IMR-90 (cell line): ENCODE results near the gene ARSD. TPM values are rescaled to one million over a fixed set of nuclear protein-coding genes. Genes with fewer than 3 reads are reported as not detected.

Experiments
- ATAC-seq: fragments of 200-7000 bp; cut with Tn5 transposase; 2 replicates; pipeline ENCODE4 v1.9.1; 2020; ENCODE audit warnings: low read depth, mild to moderate bottlenecking, moderate library complexity
- BruUV-seq: library from RNA; stranded (reverse); fragments of 400-500 nt; replicated peaks from 2 replicates; lab custom pipeline; 2021; lab: Mats Ljungman, UMichigan
- CTCF ChIA-PET: fragments of 300-600 bp; formaldehyde crosslinking; extraction: SDS; loops from one replicate; lab custom pipeline; 2021; ENCODE audit warnings: antibody characterized with exemption; lab: Yijun Ruan, JAX
- POLR2A ChIA-PET: fragments of 300-600 bp; sonication (Branson Sonifier 250); formaldehyde crosslinking; loops from one replicate; lab custom pipeline; 2022; ENCODE audit warnings: antibody characterized with exemption; ENCODE audit not compliant: unreplicated experiment; lab: Charles Lee
- DNase-seq: peaks from one replicate; pipeline ENCODE4 v3.0.0; 2013
- H2AFZ ChIP-seq: replicated peaks from 2 replicates; pipeline ENCODE3; 2013; ENCODE audit warnings: low read length, mild to moderate bottlenecking; ENCODE audit not compliant: poor library complexity
- H2AK5ac ChIP-seq: 2 replicates; pipeline ENCODE4 v1.6.1; 2013; ENCODE audit warnings: low read depth, low read length, inconsistent platforms
- H2AK9ac ChIP-seq: replicated peaks from 2 replicates; pipeline ENCODE3; 2013; ENCODE audit warnings: mild to moderate bottlenecking, low read depth, low read length, moderate library complexity; ENCODE audit not compliant: poor library complexity
- H2BK120ac ChIP-seq: 2 replicates; pipeline ENCODE4 v1.6.1; 2013; ENCODE audit warnings: low read depth, low read length, inconsistent platforms
- H2BK15ac ChIP-seq: 3 replicates; pipeline ENCODE4 v1.6.1; 2013; ENCODE audit warnings: low read depth, low read length, inconsistent platforms
- H2BK20ac ChIP-seq: 2 replicates; pipeline ENCODE4 v1.6.1; 2013; ENCODE audit warnings: low read depth, mild to moderate bottlenecking, inconsistent platforms, low read length, moderate library complexity
- H2BK5ac ChIP-seq: 2 replicates; pipeline ENCODE4 v1.6.1; 2013; ENCODE audit warnings: mild to moderate bottlenecking, low read depth, low read length, inconsistent platforms; ENCODE audit not compliant: poor library complexity, severe bottlenecking
- H3K14ac ChIP-seq: replicated peaks from 2 replicates; pipeline ENCODE4 v1.6.1; 2013; ENCODE audit warnings: low read depth, low read length, inconsistent platforms
- H3K18ac ChIP-seq: 2 replicates; pipeline ENCODE4 v1.6.1; 2013; ENCODE audit warnings: low read depth, low read length, control low read depth
- H3K23ac ChIP-seq: 2 replicates; pipeline ENCODE4 v1.6.1; 2013; ENCODE audit warnings: low read depth, low read length, inconsistent platforms
- H3K27ac ChIP-seq: 2 replicates; pipeline ENCODE4 v1.5.1; 2013; ENCODE audit warnings: mild to moderate bottlenecking, control low read depth, low read length; ENCODE audit not compliant: insufficient read depth
- H3K27me3 ChIP-seq: 2 replicates; pipeline ENCODE4 v1.6.1; 2013; ENCODE audit warnings: low read length; ENCODE audit not compliant: control insufficient read depth, insufficient read depth
- H3K36me3 ChIP-seq: 2 replicates; pipeline ENCODE4 v1.6.1; 2013; ENCODE audit warnings: low read length, mixed read lengths; ENCODE audit not compliant: control insufficient read depth, insufficient read depth
- H3K4ac ChIP-seq: 2 replicates; pipeline ENCODE4 v1.6.1; 2013; ENCODE audit warnings: low read depth, low read length, inconsistent platforms
- H3K4me1 ChIP-seq: 2 replicates; pipeline ENCODE4 v1.6.1; 2013; ENCODE audit warnings: low read length, mixed read lengths; ENCODE audit not compliant: control insufficient read depth, insufficient read depth
- H3K4me2 ChIP-seq: 2 replicates; pipeline ENCODE4 v1.6.1; 2013; ENCODE audit warnings: low read depth, mild to moderate bottlenecking, control low read depth, low read length, moderate library complexity
- H3K4me3 ChIP-seq: 2 replicates; pipeline ENCODE4 v1.5.1; 2013; ENCODE audit warnings: low read depth, mild to moderate bottlenecking, control low read depth, low read length, moderate library complexity; ENCODE audit not compliant: insufficient read depth
- H3K56ac ChIP-seq: 2 replicates; pipeline ENCODE4 v1.6.1; 2013; ENCODE audit warnings: low read length, inconsistent platforms; ENCODE audit not compliant: insufficient read depth; ENCODE audit errors: extremely low read depth
- H3K79me1 ChIP-seq, 2 experiments: 2 replicates each; pipeline ENCODE4 v1.6.1; 2013; ENCODE audit warnings: low read length in 2 of 2, inconsistent platforms in 1 of 2, low read depth in 1 of 2
- H3K9ac ChIP-seq: 2 replicates; pipeline ENCODE4 v1.6.1; 2013; ENCODE audit warnings: low read depth, low read length, control low read depth
- H3K9me1 ChIP-seq: 2 replicates; pipeline ENCODE4 v1.6.1; 2013; ENCODE audit warnings: low read length, inconsistent platforms; ENCODE audit not compliant: insufficient read depth
- H3K9me3 ChIP-seq: 2 replicates; pipeline ENCODE4 v1.6.1; 2013; ENCODE audit warnings: low read length; ENCODE audit not compliant: control insufficient read depth, insufficient read depth
- H4K20me1 ChIP-seq: 2 replicates; pipeline ENCODE4 v1.6.1; 2013; ENCODE audit warnings: low read length, inconsistent platforms; ENCODE audit not compliant: insufficient read depth
- H4K5ac ChIP-seq: 2 replicates; pipeline ENCODE4 v1.6.1; 2013; ENCODE audit warnings: mild to moderate bottlenecking, low read depth, low read length, control low read depth
- H4K8ac ChIP-seq, 2 experiments: 2 replicates each; pipeline ENCODE4 v1.6.1; 2013; ENCODE audit warnings: low read depth in 2 of 2, low read length in 2 of 2, control low read depth in 1 of 2, inconsistent platforms in 1 of 2
- H4K91ac ChIP-seq: 2 replicates; pipeline ENCODE4 v1.6.1; 2013; ENCODE audit warnings: low read depth, low read length, inconsistent platforms; ENCODE audit not compliant: insufficient read depth
- BHLHE40 ChIP-seq: fragments of 150-350 bp; IDR thresholded peaks from 2 replicates; pipeline ENCODE4 v1.6.1; 2016; ENCODE audit warnings: mild to moderate bottlenecking, low read depth, low read length
- CEBPB ChIP-seq: IDR thresholded peaks from 2 replicates; pipeline ENCODE4 v1.6.1; 2012; ENCODE audit warnings: low read depth, low read length, improper control_type of control experiment
- CHD1 ChIP-seq: IDR thresholded peaks from 2 replicates; pipeline ENCODE4 v1.6.1; 2012; ENCODE audit warnings: low read depth, low read length, improper control_type of control experiment
- FOS ChIP-seq: fragments of 150-350 bp; IDR thresholded peaks from 2 replicates; pipeline ENCODE4 v1.6.1; 2016; ENCODE audit warnings: low read depth, low read length
- MAFK ChIP-seq: IDR thresholded peaks from 2 replicates; pipeline ENCODE4 v1.6.1; 2012; ENCODE audit warnings: low read depth, low read length, improper control_type of control experiment
- MAZ ChIP-seq: IDR thresholded peaks from 2 replicates; pipeline ENCODE4 v1.6.1; 2012; ENCODE audit warnings: low read depth, mild to moderate bottlenecking, low read length, improper control_type of control experiment, moderate library complexity, borderline replicate concordance
- MXI1 ChIP-seq: IDR thresholded peaks from 2 replicates; pipeline ENCODE4 v1.6.1; 2012; ENCODE audit warnings: low read depth, mild to moderate bottlenecking, low read length, moderate library complexity, borderline replicate concordance
- NFE2L2 ChIP-seq: fragments of 150-350 bp; IDR thresholded peaks from 2 replicates; pipeline ENCODE4 v1.6.1; 2016; ENCODE audit warnings: low read depth, mild to moderate bottlenecking, low read length
- POLR2A ChIP-seq: IDR thresholded peaks from 2 replicates; pipeline ENCODE4 v1.6.1; 2012; ENCODE audit warnings: mild to moderate bottlenecking, low read depth, low read length
- RAD21 ChIP-seq: IDR thresholded peaks from 2 replicates; pipeline ENCODE4 v1.6.1; 2012; ENCODE audit warnings: low read length, improper control_type of control experiment
- RCOR1 ChIP-seq: IDR thresholded peaks from 2 replicates; pipeline ENCODE4 v1.6.1; 2012; ENCODE audit warnings: mild to moderate bottlenecking, low read length, improper control_type of control experiment; ENCODE audit not compliant: insufficient replicate concordance
- RFX5 ChIP-seq: IDR thresholded peaks from 2 replicates; pipeline ENCODE4 v1.8.0; 2012; ENCODE audit warnings: low read depth, mild to moderate bottlenecking, low read length, moderate library complexity
- SMC3 ChIP-seq: fragments of 150-350 bp; IDR thresholded peaks from 2 replicates; pipeline ENCODE4 v1.6.1; 2016; ENCODE audit warnings: low read depth, mild to moderate bottlenecking, antibody characterized with exemption, low read length, moderate library complexity
- WGBS, 2 experiments: methylation state at CpG; one replicate each; pipeline versions ENCODE4 v1.1.5 to v1.1.7; 2013; ENCODE audit warnings: missing lambda C conversion rate in 2 of 2; ENCODE audit not compliant: insufficient read length in 1 of 2; ENCODE audit errors: extremely low coverage in 2 of 2; 5-methylcytosine and 5-hydroxymethylcytosine counted together
- dilution Hi-C: fragments of 300-500 bp; cut with HindIII; formaldehyde crosslinking; loops from one replicate; pipeline ENCODE4 v1.14.3; 2018; ENCODE audit warnings: low sequenced_read_pairs; ENCODE audit not compliant: unreplicated experiment
- in situ Hi-C: fragments of 300-500 bp; cut with MboI; formaldehyde crosslinking; loops from 3 replicates; pipeline ENCODE4 v1.14.3; 2019; ENCODE audit warnings: low sequenced_read_pairs, inconsistent platforms, mixed read lengths
- intact Hi-C: fragments of 100-400 bp; cut with micrococcal nuclease; formaldehyde crosslinking; loops from 2 replicates; pipeline ENCODE4 v1.10.0; 2022
- polyA plus RNA-seq, 3 experiments: library from polyadenylated mRNA; depleted of rRNA; stranded (reverse); fragments of >200 nt; gene quantifications; 2 replicates each; pipeline ENCODE4 v1.2.3, GENCODE V29; 2012; ENCODE audit warnings: low replicate concordance in 1 of 3
- total RNA-seq: library from RNA; depleted of rRNA; stranded (reverse); fragments of >200 nt; gene quantifications from 2 replicates; pipeline ENCODE4 v1.2.3, GENCODE V29; 2012
- TF ChIP-seq, protein P1 (sequence below): conservative IDR thresholded peaks from 2 replicates; pipeline ENCODE4 v1.5.1; 2012; ENCODE audit warnings: mild to moderate bottlenecking, low read depth, low read length, improper control_type of control experiment
- TF ChIP-seq, protein P2 (sequence below): fragments of 150-350 bp; IDR thresholded peaks from 2 replicates; pipeline ENCODE4 v1.6.1; 2017; ENCODE audit warnings: mild to moderate bottlenecking, antibody characterized with exemption, low read length, low read depth
- TF ChIP-seq, protein P3 (sequence below): fragments of 150-350 bp; IDR thresholded peaks from 2 replicates; pipeline ENCODE4 v1.6.1; 2016; ENCODE audit warnings: low read depth, mild to moderate bottlenecking, low read length, moderate library complexity, borderline replicate concordance

Gene ARSD
- total and polyA plus RNA-seq, 2 of the 4 experiments (the other 2 are of a cell fraction) = 5.1 to 6.3 TPM

DNA sequence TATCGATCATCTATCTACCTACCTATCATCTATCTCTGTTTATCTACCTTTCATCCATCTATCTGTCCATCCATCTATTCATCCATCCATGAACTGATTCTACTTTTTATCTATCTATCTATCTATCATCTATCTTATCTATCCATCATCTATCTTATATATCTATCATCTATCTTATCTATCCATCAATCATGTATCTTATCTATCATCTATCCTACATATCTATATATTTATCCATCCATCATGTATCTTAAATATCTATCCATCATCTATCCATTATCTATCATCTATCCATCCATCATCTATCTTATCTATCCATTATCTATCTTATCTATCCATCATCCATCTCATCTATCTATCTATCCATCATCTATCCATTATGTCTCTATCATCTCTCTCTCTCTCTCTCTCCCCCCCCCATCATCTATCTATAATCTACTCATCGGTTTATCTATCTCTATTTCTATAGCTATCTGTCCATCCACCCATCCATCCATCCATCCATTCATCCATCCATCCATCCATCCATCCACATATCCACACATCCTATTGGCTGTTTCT lies 20.9 kb downstream of the ARSD start:
- Histone ChIP-seq H3K36me3 (peaks cover 4% of the 10 kb centered on the region; the same call in 1 of the 2 replicates), H3K56ac (no peak overlapping the region), H4K20me1 (no peaks in the 10 kb centered on the region), H3K27me3 (no peaks in the 10 kb centered on the region), H2AK5ac (no peak overlapping the region), H2BK5ac (no peak overlapping the region), H3K79me1 (no peaks in the 10 kb centered on the region), H4K91ac (no peak overlapping the region), H3K4me2 (no peak overlapping the region), H3K9ac (no peak overlapping the region), H3K27ac (no peak overlapping the region), H4K5ac (no peak overlapping the region), H3K18ac (no peak overlapping the region), H3K9me3 (peaks cover 14% of the 10 kb centered on the region), H2AK9ac (no peak overlapping the region), H2BK20ac (no peak overlapping the region), H2BK15ac (no peak overlapping the region), H4K8ac (no peak overlapping the region), H2BK120ac (no peak overlapping the region), H3K9me1 (no peaks in the 10 kb centered on the region), H3K23ac (no peak overlapping the region), H3K4ac (no peak overlapping the region), H2AFZ (no peak overlapping the region), H3K14ac (no peak overlapping the region), H3K4me1 (no peaks in the 10 kb centered on the region), H3K4me3 (no peak overlapping the region)
- no TSS peak for BruUV-seq
- ChIA-PET CTCF (no interaction called here), POLR2A (no interaction called here)
- dilution Hi-C loops (no loop called here), intact Hi-C loops (no loop called here), in situ Hi-C loops (no loop called here)
- no peak for DNase-seq
- TF ChIP-seq MAFK = no peak
- no peak for TF ChIP-seq POLR2A
- no peak for TF ChIP-seq MXI1
- TF ChIP-seq, protein P1, sequence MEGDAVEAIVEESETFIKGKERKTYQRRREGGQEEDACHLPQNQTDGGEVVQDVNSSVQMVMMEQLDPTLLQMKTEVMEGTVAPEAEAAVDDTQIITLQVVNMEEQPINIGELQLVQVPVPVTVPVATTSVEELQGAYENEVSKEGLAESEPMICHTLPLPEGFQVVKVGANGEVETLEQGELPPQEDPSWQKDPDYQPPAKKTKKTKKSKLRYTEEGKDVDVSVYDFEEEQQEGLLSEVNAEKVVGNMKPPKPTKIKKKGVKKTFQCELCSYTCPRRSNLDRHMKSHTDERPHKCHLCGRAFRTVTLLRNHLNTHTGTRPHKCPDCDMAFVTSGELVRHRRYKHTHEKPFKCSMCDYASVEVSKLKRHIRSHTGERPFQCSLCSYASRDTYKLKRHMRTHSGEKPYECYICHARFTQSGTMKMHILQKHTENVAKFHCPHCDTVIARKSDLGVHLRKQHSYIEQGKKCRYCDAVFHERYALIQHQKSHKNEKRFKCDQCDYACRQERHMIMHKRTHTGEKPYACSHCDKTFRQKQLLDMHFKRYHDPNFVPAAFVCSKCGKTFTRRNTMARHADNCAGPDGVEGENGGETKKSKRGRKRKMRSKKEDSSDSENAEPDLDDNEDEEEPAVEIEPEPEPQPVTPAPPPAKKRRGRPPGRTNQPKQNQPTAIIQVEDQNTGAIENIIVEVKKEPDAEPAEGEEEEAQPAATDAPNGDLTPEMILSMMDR = no peak
- TF ChIP-seq RFX5 = no peak
- no peak for TF ChIP-seq NFE2L2
- no peak for TF ChIP-seq MAZ
- TF ChIP-seq SMC3 = no peak
- TF ChIP-seq CEBPB = no peak
- no peak for TF ChIP-seq RCOR1
- TF ChIP-seq RAD21 = no peak
- TF ChIP-seq, protein P2, sequence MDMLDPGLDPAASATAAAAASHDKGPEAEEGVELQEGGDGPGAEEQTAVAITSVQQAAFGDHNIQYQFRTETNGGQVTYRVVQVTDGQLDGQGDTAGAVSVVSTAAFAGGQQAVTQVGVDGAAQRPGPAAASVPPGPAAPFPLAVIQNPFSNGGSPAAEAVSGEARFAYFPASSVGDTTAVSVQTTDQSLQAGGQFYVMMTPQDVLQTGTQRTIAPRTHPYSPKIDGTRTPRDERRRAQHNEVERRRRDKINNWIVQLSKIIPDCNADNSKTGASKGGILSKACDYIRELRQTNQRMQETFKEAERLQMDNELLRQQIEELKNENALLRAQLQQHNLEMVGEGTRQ = no peak
- no peak for TF ChIP-seq BHLHE40
- no peak for TF ChIP-seq FOS
- TF ChIP-seq, protein P3, sequence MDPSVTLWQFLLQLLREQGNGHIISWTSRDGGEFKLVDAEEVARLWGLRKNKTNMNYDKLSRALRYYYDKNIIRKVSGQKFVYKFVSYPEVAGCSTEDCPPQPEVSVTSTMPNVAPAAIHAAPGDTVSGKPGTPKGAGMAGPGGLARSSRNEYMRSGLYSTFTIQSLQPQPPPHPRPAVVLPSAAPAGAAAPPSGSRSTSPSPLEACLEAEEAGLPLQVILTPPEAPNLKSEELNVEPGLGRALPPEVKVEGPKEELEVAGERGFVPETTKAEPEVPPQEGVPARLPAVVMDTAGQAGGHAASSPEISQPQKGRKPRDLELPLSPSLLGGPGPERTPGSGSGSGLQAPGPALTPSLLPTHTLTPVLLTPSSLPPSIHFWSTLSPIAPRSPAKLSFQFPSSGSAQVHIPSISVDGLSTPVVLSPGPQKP = no peak
- TF ChIP-seq CHD1 = no peak
- 50 to 100% methylated on average over 2 of the region's 2 CpGs for WGBS, 2 experiments
- ATAC-seq = no peak
